ENCODE results near the gene SNX32. TPM values are rescaled to one million over a fixed set of nuclear protein-coding genes. Genes with fewer than 3 reads are reported as not detected.
A peak's percentile ranks its signal among the peaks of the same experiment; 100 is the strongest.

Gene SNX32
- total and polyA plus RNA-seq, 2 of the 13 experiments (the other 11 are each of a cell fraction or from before 2014, with no cell fraction given), result 0.09 to 0.34 TPM

DNA sequence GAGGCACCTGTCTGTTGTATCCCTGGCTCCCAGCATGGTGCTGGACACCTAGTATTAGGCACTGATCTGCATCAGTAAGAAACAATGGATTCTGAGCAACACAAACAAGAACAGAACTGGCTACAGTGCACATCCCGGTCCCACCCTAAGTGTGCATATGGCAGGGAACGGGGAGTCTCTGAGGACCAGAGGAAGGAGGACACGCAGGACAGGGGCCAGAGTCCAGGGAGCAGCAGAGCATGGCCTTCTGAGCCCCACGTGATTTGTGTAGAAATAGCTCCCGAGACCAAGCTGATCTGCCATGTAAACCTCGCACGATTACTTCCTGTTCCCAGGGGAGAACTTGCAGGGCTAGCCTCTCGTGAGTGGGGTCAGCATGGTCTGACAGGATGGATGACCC lies 12.7 kb upstream of the SNX32 start (continued):
- TF ChIP-seq LCORL (IDR thresholded peaks at IDR 0.05), result no peak
- no peak for TF ChIP-seq LCORL (CRISPR knock-in tag; IDR thresholded peaks at IDR 0.05)
- TF ChIP-seq ZNF256 (CRISPR knock-in tag; conservative IDR thresholded peaks at IDR 0.05), result no peak
- no peak for TF ChIP-seq NR3C1 (CRISPR knock-in tag; IDR thresholded peaks at IDR 0.05)
- no peak for TF ChIP-seq ZNF761 (CRISPR knock-in tag; conservative IDR thresholded peaks at IDR 0.05)
- no peak for TF ChIP-seq KLF15 (CRISPR knock-in tag; IDR thresholded peaks at IDR 0.05; ENCODE audit: borderline replicate concordance)
- TF ChIP-seq GPBP1L1 (CRISPR knock-in tag; IDR thresholded peaks at IDR 0.05), result no peak
- no peak for TF ChIP-seq ZBTB7B (CRISPR knock-in tag; IDR thresholded peaks at IDR 0.05)
- TF ChIP-seq, protein P1, sequence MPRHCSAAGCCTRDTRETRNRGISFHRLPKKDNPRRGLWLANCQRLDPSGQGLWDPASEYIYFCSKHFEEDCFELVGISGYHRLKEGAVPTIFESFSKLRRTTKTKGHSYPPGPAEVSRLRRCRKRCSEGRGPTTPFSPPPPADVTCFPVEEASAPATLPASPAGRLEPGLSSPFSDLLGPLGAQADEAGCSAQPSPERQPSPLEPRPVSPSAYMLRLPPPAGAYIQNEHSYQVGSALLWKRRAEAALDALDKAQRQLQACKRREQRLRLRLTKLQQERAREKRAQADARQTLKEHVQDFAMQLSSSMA (CRISPR knock-in tag; IDR thresholded peaks at IDR 0.05), result no peak
- TF ChIP-seq DBP (CRISPR knock-in tag; IDR thresholded peaks at IDR 0.05; ENCODE audit: not compliant biosample characterization), result no peak
- no peak for TF ChIP-seq STAT5B (CRISPR knock-in tag; IDR thresholded peaks at IDR 0.05)
- no peak for TF ChIP-seq ZNF775 (CRISPR knock-in tag; IDR thresholded peaks at IDR 0.05; ENCODE audit: borderline replicate concordance)
- TF ChIP-seq ZNF124 (CRISPR knock-in tag; IDR thresholded peaks at IDR 0.05), result no peak
- no peak for TF ChIP-seq GATA4 (IDR thresholded peaks at IDR 0.05; ENCODE audit: borderline replicate concordance, low read depth)
- no peak for TF ChIP-seq ZNF430 (CRISPR knock-in tag; IDR thresholded peaks at IDR 0.05)
- no peak for TF ChIP-seq ZNF253 (CRISPR knock-in tag; IDR thresholded peaks at IDR 0.05; ENCODE audit: borderline replicate concordance)
- no peak for TF ChIP-seq THYN1 (CRISPR knock-in tag; IDR thresholded peaks at IDR 0.05; ENCODE audit: borderline replicate concordance, low read depth)
- no peak; the same call in 1 of the 2 replicates for TF ChIP-seq TBX2 (CRISPR knock-in tag; IDR thresholded peaks at IDR 0.05; ENCODE audit: borderline replicate concordance)
- TF ChIP-seq DMAP1 (CRISPR knock-in tag; IDR thresholded peaks at IDR 0.05), result peak; percentile 40; the same call in 1 of the 2 replicates
- no peak for TF ChIP-seq ZNF468 (CRISPR knock-in tag; IDR thresholded peaks at IDR 0.05)
- no peak for TF ChIP-seq ASH2L (IDR thresholded peaks at IDR 0.05; ENCODE audit: insufficient read length, low read depth, low read length)
- TF ChIP-seq TEAD3 (CRISPR knock-in tag; optimal IDR thresholded peaks at IDR 0.05; ENCODE audit: borderline replicate concordance), result no peak
- no peak for TF ChIP-seq ZNF569 (CRISPR knock-in tag; IDR thresholded peaks at IDR 0.05; ENCODE audit: borderline replicate concordance)
- TF ChIP-seq MAX (IDR thresholded peaks at IDR 0.05), result peak; percentile 62; the same call in 1 of the 2 replicates
- TF ChIP-seq, protein P2, sequence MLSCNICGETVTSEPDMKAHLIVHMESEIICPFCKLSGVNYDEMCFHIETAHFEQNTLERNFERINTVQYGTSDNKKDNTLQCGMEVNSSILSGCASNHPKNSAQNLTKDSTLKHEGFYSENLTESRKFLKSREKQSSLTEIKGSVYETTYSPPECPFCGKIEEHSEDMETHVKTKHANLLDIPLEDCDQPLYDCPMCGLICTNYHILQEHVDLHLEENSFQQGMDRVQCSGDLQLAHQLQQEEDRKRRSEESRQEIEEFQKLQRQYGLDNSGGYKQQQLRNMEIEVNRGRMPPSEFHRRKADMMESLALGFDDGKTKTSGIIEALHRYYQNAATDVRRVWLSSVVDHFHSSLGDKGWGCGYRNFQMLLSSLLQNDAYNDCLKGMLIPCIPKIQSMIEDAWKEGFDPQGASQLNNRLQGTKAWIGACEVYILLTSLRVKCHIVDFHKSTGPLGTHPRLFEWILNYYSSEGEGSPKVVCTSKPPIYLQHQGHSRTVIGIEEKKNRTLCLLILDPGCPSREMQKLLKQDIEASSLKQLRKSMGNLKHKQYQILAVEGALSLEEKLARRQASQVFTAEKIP (CRISPR knock-in tag; IDR thresholded peaks at IDR 0.05; ENCODE audit: borderline replicate concordance), result no peak
- no peak for TF ChIP-seq CREB1 (IDR thresholded peaks at IDR 0.05)
- no peak for TF ChIP-seq CREB1 (CRISPR knock-in tag; IDR thresholded peaks at IDR 0.05)
- TF ChIP-seq ZNF264 (CRISPR knock-in tag; IDR thresholded peaks at IDR 0.05), result no peak
- no peak for TF ChIP-seq ZNF883 (CRISPR knock-in tag; IDR thresholded peaks at IDR 0.05; ENCODE audit: not compliant biosample characterization)
- no peak for TF ChIP-seq EZH2 (conservative IDR thresholded peaks at IDR 0.05; ENCODE audit: low read depth, low read length)
